ENCODE results near the gene DUSP22. TPM values are rescaled to one million over a fixed set of nuclear protein-coding genes. Genes with fewer than 3 reads are reported as not detected.
A peak's percentile ranks its signal among the peaks of the same experiment; 100 is the strongest.

DUSP22 gene
- total and polyA plus RNA-seq, 9 of the 15 experiments (the other 6 are each of a cell fraction or from before 2014, with no cell fraction given) = 9.3 to 19.4 (median 11.8) TPM

GRCh38 chr6:367298-367794 lies 75.1 kb downstream of the DUSP22 start:
- Histone ChIP-seq H3K4me2 (ENCODE audit: insufficient read depth, low read length) (no peak overlapping the region), H3K9me1 (ENCODE audit: control insufficient read depth, insufficient read depth, low read length) (no peaks in the 10 kb centered on the region), H3K9ac (ENCODE audit: insufficient read depth in 1 of 2, low read depth in 2 of 2, low read length in 2 of 2) (no peak overlapping the region), H3K9me3 (replicated peaks; ENCODE audit: control insufficient read depth, insufficient read depth, low read depth, low read length) (no peaks in the 10 kb centered on the region), H3K4me1 (replicated peaks in 1 of 2; ENCODE audit: control insufficient read depth in 2 of 2, insufficient read depth in 2 of 2, low read length in 2 of 2) (no peaks in the 10 kb centered on the region), H3K79me2 (ENCODE audit: control insufficient read depth, insufficient read depth, low read length) (no peaks in the 10 kb centered on the region), H2AFZ (ENCODE audit: low read depth, low read length) (no peak overlapping the region), H3K4me3 (no peak overlapping the region), H3K27me3 (ENCODE audit: control insufficient read depth in 2 of 2, insufficient read depth in 2 of 2, low read length in 2 of 2) (peaks cover 58 to 84% of the 10 kb centered on the region in 2 experiments), H3K36me3 (ENCODE audit: control insufficient read depth, insufficient read depth, low read length) (no peaks in the 10 kb centered on the region), H4K20me1 (replicated peaks; ENCODE audit: control insufficient read depth, insufficient read depth, low read length) (no peaks in the 10 kb centered on the region), H3K27ac (ENCODE audit: extremely low read depth, low read depth, low read length) (no peak overlapping the region)
- POLR2A ChIA-PET = no interaction called here
- WGBS (ENCODE audit: insufficient coverage, low coverage, missing lambda C conversion rate) = under 1% methylated on average over 8 of the region's 8 CpGs
- DNase-seq (ENCODE audit: extremely low read depth in 1 of 4, low spot score in 3 of 4) (no peak), FAIRE-seq (no peak), ATAC-seq (no peak)
- BruUV-seq (replicated peaks) = no TSS peak
- CTCF ChIA-PET (ENCODE audit: low intra/inter-chr PET ratio) = no interaction called here
- in situ Hi-C loops (cut with MboI) = no loop called here
- intact Hi-C loops (cut with micrococcal nuclease) = no loop called here
- TF ChIP-seq NUFIP1 (IDR thresholded peaks at IDR 0.05; ENCODE audit: partially characterized antibody) (no peak), IRF2 (CRISPR knock-in tag; IDR thresholded peaks at IDR 0.05) (0 out of 2 replicates have a peak, but pooled peaks have one; percentile 38)

GRCh38 chr6:367891-368630 lies 75.8 kb downstream of the DUSP22 start:
- ATAC-seq (no peak; the same call in 1 of the 3 replicates), DNase-seq (ENCODE audit: extremely low read depth in 1 of 4, low spot score in 3 of 4) (no peak), FAIRE-seq (no peak)
- CTCF ChIA-PET (ENCODE audit: low intra/inter-chr PET ratio) = no interaction called here
- Histone ChIP-seq H3K9me3 (replicated peaks; ENCODE audit: control insufficient read depth, insufficient read depth, low read depth, low read length) (no peaks in the 10 kb centered on the region), H4K20me1 (replicated peaks; ENCODE audit: control insufficient read depth, insufficient read depth, low read length) (no peaks in the 10 kb centered on the region), H3K4me3 (no peak overlapping the region), H2AFZ (ENCODE audit: low read depth, low read length) (no peak overlapping the region), H3K79me2 (ENCODE audit: control insufficient read depth, insufficient read depth, low read length) (no peaks in the 10 kb centered on the region), H3K27ac (ENCODE audit: extremely low read depth, low read depth, low read length) (no peak overlapping the region), H3K9me1 (ENCODE audit: control insufficient read depth, insufficient read depth, low read length) (no peaks in the 10 kb centered on the region), H3K4me2 (ENCODE audit: insufficient read depth, low read length) (no peak overlapping the region), H3K9ac (ENCODE audit: insufficient read depth in 1 of 2, low read depth in 2 of 2, low read length in 2 of 2) (no peak overlapping the region), H3K36me3 (ENCODE audit: control insufficient read depth, insufficient read depth, low read length) (no peaks in the 10 kb centered on the region), H3K4me1 (replicated peaks in 1 of 2; ENCODE audit: control insufficient read depth in 2 of 2, insufficient read depth in 2 of 2, low read length in 2 of 2) (no peaks in the 10 kb centered on the region), H3K27me3 (ENCODE audit: control insufficient read depth in 2 of 2, insufficient read depth in 2 of 2, low read length in 2 of 2) (peaks cover 58 to 84% of the 10 kb centered on the region in 2 experiments)
- intact Hi-C loops (cut with micrococcal nuclease) = no loop called here
- in situ Hi-C loops (cut with MboI) = no loop called here
- under 1% methylated on average over 15 of the region's 17 CpGs for WGBS (ENCODE audit: insufficient coverage, low coverage, missing lambda C conversion rate)
- BruUV-seq (replicated peaks) = no TSS peak
- POLR2A ChIA-PET = no interaction called here
- TF ChIP-seq RNF2 (IDR thresholded peaks at IDR 0.05) = no peak
- no peak for TF ChIP-seq RBM39 (optimal IDR thresholded peaks at IDR 0.05; ENCODE audit: low read depth, low read length)
- no peak for TF ChIP-seq SMARCA4 (IDR thresholded peaks at IDR 0.05)
- TF ChIP-seq ZBTB11 (CRISPR knock-in tag; IDR thresholded peaks at IDR 0.05) = no peak
- no peak for TF ChIP-seq BDP1 (IDR thresholded peaks at IDR 0.05; ENCODE audit: insufficient read depth, insufficient read length)
- TF ChIP-seq DMBX1 (CRISPR knock-in tag; IDR thresholded peaks at IDR 0.05; ENCODE audit: borderline replicate concordance) = no peak
- TF ChIP-seq MED1 (CRISPR knock-in tag; IDR thresholded peaks at IDR 0.05; ENCODE audit: borderline replicate concordance) = no peak
- TF ChIP-seq MCM3 (IDR thresholded peaks at IDR 0.05) = no peak
- no peak for TF ChIP-seq ZFP1 (CRISPR knock-in tag; IDR thresholded peaks at IDR 0.05)
- no peak for TF ChIP-seq HDGF (IDR thresholded peaks at IDR 0.05)
- no peak for TF ChIP-seq KDM1A (IDR thresholded peaks at IDR 0.05)
- TF ChIP-seq ZNF263 (CRISPR knock-in tag; IDR thresholded peaks at IDR 0.05; ENCODE audit: borderline replicate concordance) = no peak
